ENCODE measurements around the gene MRPL45. TPM values are rescaled to one million over a fixed set of nuclear protein-coding genes. Genes with fewer than 3 reads are reported as not detected.

The MRPL45 gene
- total and polyA plus RNA-seq, 2 of the 13 experiments (the other 11 are each of a cell fraction or from before 2014, with no cell fraction given), result 89.5 to 157 TPM

GRCh38 chr17:38351412-38352222 is 54.6 kb downstream of the MRPL45 start, which contains the start of gene SOCS7 (continued):
- TF ChIP-seq CEBPZ (IDR thresholded peaks at IDR 0.05; ENCODE audit: low read length) (no peak), POGZ (CRISPR knock-in tag; IDR thresholded peaks at IDR 0.05) (peak; percentile 58; the same call in 1 of the 2 replicates), ZNF143 (CRISPR knock-in tag; IDR thresholded peaks at IDR 0.05) (no peak), SKIL (CRISPR knock-in tag; IDR thresholded peaks at IDR 0.05; ENCODE audit: borderline replicate concordance) (no peak), REPIN1 (CRISPR knock-in tag; IDR thresholded peaks at IDR 0.05; ENCODE audit: borderline replicate concordance, low read depth) (peak; percentile 61; the same call in 1 of the 2 replicates), ZNF350 (CRISPR knock-in tag; IDR thresholded peaks at IDR 0.05; ENCODE audit: borderline replicate concordance, low read depth) (peak; percentile 81), SRF (IDR thresholded peaks at IDR 0.05; ENCODE audit: low read depth, low read length) (no peak), ZNF256 (CRISPR knock-in tag; conservative IDR thresholded peaks at IDR 0.05) (peak; percentile 84; the same call in 1 of the 2 replicates), ZNF274 (CRISPR knock-in tag; IDR thresholded peaks at IDR 0.05) (peak; percentile 87), ZNF460 (CRISPR knock-in tag; IDR thresholded peaks at IDR 0.05; ENCODE audit: borderline replicate concordance) (no peak), SIN3A (IDR thresholded peaks at IDR 0.05; ENCODE audit: borderline replicate concordance, low read depth, low read length) (peak; percentile 88; the same call in 1 of the 2 replicates), HNRNPK (IDR thresholded peaks at IDR 0.05; ENCODE audit: low read depth, low read length, poor library complexity, severe bottlenecking) (no peak), ZNF704 (CRISPR knock-in tag; IDR thresholded peaks at IDR 0.05; ENCODE audit: borderline replicate concordance) (peak; percentile 53), SUZ12 (IDR thresholded peaks at IDR 0.05; ENCODE audit: low read depth, low read length) (no peak), ZNF329 (CRISPR knock-in tag; IDR thresholded peaks at IDR 0.05; ENCODE audit: low read depth) (peak; percentile 74; the same call in 1 of the 2 replicates), ZNF557 (CRISPR knock-in tag; IDR thresholded peaks at IDR 0.05) (no peak), GTF3A (CRISPR knock-in tag; conservative IDR thresholded peaks at IDR 0.05) (0 out of 2 replicates have a peak, but pooled peaks have one; percentile 23), ZSCAN12 (CRISPR knock-in tag; IDR thresholded peaks at IDR 0.05) (no peak)
